DOHH2 (cell line): Measurements from ENCODE around the gene ZRANB3.

Source experiments
- CTCF ChIP-seq: fragments of 200-600 bp; sonication (generic); IDR thresholded peaks from one replicate; pipeline ENCODE4 v1.5.1; 2014; ENCODE audit warnings: antibody characterized with exemption, mild to moderate bottlenecking, low read depth, low read length; ENCODE audit not compliant: poor library complexity, severe bottlenecking
- EZH2phosphoT487 ChIP-seq: fragments of 200-600 bp; sonication (generic); IDR thresholded peaks from 2 replicates; pipeline ENCODE4 v1.6.1; 2017; ENCODE audit warnings: borderline replicate concordance, mild to moderate bottlenecking, antibody characterized with exemption, low read length, moderate library complexity, mixed read lengths

DNA sequence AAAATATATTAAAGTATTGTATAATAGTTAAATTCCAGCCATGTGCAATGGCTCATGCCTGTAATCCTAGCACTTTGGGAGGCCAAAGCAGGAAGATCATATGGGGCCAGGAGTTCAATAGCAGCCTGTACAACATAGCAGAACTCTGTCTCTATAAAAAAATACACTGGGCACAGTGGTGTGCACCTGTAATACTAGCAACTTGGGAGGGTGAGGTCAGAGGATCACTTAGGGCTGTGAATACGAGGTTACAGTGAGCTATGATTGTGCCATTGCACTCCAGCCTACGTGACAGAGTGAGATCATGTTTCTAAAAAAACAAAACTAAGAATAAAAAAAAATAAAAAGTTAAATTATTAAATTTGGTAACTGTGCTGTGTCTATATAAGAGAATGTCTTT lies 36.1 kb downstream of the ZRANB3 start:
- TF ChIP-seq CTCF (no peak), EZH2phosphoT487 (no peak)
